CD4-positive, alpha-beta T cell treated with Interferon gamma for 1 hour (primary cell): Measurements from ENCODE around the gene MEGF11.

Experiments used
- DNase-seq: peaks from one replicate; pipeline ENCODE4 v3.0.0-alpha.2; 2020

Gene MEGF11

DNA sequence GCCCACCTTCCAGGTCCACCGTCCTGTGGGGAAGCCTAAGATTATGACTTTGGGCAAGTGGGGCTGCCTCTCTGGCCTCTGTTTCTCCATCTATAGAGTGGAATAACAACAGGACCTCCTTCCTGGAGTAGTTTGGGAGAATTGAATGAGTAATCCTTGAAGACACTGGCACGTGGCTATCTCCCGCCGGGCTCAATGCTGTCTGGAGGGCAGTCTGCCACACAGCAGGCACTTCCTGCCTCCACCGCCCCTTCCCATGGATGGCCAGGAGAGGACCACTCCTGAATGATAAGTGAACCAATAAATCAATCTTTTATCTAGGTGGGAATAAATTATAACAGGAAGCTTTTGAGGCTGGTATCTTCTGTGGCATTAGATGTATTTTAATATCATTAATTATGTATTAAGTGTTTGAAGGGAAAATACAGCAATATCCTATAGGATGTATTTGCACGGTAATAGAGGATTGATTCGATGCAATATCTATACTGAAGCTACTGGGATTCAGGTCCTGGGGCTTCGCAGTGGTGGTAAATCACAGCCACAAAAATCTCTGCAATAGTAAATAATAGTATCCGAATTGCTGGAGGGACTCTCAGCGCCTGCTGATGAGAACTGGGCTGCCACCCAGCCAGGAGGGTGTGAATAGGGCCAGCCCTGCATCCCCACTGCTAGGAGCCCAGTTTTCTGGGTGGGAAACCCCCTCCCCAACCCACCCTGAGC, 15.9 kb downstream of the MEGF11 start:
- DNase-seq = no peak

DNA sequence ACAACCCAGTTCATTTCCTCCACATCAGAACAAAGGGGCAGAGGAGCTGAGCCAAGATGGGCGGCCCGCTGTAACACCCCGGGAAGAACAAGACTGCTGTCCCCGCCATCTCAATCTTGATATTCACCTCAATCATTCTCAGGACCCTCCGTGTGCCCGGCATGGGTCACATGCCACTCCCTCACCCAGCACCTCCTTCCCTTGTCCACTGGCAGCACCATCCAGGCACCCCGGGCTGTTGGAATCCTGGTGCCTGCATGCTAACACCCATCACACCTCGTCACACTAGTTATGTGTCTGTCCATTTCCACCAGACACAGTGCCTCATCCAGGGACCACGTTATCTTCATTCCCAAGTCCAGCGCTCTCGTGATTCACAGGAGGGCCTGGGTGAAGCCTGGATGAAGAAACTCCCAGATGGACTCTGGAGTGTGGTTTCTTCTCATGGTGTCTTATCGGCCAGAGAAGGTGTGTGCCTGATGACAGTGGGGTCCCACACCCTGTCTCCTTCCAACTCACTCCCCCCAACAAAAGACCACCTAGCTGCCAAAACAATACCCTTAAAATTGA, 16.7 kb downstream of the MEGF11 start:
- no peak for DNase-seq

GRCh38 chr15:66235866-66236265, 17.7 kb downstream of the MEGF11 start:
- DNase-seq = no peak

- DNase-seq = no peak
These were observed 18.8 kb downstream of the MEGF11 start for GRCh38 chr15:66234798-66235197.

DNA sequence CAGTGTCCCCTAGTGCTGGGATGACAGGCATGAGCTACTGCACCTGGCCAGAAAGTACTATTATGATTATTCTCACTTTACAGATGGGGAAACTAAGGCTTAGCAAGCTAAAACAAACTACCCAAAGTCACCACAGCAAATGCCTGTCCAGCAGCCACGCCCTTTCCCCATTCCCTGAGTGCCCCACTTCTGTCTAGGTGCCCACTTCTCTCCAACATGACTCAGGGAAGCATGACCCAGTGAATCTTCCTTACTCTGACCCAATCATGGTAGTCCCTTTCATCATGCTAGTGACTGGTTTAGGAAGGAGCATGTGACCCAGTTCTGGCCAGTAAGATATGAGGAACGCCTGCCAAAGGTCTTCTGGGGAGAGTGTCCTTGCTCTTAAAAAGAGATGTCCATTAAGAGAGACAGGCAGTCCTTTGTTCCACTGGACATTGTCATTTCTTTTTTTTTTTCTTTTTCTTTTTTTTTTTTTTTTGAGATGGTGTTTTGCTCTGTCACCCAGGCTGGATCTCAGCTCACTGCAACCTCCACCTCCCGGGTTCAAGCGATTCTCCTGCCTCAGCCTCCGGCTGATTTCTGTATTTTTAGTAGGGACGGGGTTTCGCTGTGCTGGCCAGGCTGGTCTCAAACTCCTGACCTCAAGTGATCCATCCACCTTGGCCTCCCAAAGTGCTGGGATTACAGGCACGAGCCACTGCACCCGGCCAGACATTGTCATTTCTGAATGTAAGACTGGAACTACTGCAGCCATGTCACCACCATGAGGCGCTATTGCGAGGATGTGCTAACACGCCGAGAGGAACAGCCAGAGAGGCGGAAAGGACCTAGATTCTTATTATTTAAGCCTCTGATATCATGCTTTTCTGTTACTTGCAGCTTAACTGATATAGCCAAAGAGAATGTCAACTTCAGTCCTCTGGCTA, 19.8 kb downstream of the MEGF11 start:
- no peak for DNase-seq

DNA sequence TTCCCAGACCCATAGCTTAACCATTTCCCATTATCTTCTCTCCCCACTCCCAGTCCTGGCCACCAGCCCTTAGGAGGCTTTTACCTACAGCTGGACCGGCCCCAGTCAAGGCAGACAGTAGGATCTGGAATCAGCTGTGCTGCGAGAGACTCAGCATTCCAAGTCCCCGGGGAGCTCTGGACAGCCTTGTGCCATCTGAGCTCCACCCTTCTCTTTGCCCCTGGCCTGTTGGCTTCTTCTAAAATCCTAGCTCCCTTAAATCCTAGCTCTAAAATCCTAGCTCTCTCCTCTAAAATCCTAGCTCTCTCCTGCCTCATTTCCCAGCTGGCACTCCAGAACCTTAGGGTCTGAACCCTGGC, 21.3 kb downstream of the MEGF11 start:
- no peak for DNase-seq

DNA sequence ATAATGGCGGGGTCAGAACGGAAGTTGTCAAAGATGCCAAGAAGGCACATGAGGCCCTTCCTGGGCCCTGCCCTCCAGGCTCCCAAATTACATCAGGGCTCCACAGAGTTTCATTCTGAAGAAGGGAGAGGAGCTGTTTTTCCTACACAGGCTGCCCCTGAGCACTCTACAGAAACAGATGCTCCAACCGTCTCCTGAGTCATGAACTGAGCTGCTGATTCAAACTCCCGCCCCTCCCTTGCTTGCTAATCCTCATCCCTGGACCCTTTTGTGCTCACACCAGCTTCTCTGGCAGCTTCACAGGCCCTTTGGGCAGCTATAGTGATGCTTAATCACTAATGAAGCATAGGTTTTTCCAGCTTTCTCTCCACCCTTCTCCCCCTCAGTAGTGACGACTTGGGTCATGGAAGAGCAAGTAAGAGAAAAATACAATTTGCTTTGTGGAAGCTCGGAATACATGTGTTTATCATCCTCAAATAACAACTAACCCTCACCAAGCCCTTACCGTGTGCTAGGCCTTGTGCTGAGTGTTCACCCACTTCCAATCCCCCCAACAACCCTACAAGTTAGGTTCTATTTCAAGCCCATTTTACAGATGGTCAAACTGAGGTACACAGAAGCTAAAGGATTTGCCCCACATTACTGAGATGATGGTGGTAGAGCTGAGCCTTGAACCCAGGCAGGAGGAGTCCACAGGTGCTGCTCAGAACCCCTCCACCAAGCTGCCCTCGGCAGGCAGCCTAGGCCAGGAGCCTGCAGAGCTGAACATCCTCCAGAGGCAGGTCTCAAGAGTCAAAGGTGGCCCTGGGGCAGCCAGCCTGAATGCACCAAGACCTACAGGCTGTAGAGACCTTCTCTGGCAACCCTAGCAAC, 21.9 kb downstream of the MEGF11 start:
- DNase-seq = no peak

DNA sequence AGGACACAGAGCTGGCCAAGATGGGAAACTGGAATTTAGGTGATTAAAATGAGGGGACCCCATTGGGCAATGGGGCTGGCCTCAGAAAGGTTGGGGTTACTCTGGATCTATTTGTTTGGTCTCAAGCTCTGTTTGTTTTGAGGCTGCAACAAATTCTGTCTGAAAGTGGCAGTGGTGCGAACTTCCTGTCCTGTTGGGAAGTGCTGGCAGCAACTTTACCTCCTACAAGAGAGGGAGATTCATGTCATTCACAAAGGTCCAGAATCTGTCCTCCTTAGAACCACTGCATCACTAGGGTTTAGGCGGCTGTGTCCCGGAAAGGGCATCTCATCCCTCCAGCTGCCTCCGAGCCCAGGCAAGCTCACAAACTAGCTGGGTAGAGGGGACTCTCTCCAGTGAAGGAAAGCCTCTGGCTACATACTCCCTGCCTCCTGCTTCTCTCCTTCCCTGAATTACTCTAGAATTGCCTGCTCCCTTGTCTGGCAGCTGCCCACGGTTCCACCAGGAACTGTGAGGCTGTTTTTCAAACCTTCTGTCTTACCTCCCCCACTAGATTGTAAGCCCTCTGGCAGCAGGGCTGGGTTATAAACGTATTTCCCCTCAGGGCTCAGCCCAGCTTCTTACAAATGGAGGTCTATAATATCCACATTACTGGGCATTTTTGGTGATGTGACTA, 23.6 kb downstream of the MEGF11 start:
- no peak for DNase-seq

GRCh38 chr15:66228807-66229735, 24.5 kb downstream of the MEGF11 start:
- no peak for DNase-seq

DNA sequence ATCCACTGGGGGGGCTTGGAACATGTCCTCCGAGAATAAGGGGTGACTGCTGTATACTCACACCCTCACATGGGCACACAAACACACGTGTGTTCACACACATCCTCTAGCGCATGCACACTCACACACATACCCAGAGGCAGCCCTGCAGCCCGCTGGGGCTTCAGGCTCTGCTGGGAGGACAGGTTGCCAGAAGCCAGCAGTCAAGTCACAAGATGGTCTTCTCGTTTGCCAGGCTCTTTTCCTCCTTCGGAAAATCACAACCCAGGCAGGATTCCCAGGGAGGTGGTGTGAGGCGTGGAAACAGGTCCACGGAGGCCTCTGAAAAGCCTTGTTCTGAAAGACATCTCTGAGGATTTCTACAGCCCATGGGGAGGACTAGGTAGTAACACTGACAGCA, 26.8 kb downstream of the MEGF11 start:
- no peak for DNase-seq

GRCh38 chr15:66225656-66226274, 27.8 kb downstream of the MEGF11 start:
- DNase-seq = no peak

- DNase-seq = no peak
These were observed 28.6 kb downstream of the MEGF11 start for GRCh38 chr15:66224946-66225345.

- DNase-seq = no peak
These were observed 31.0 kb downstream of the MEGF11 start for GRCh38 chr15:66222273-66223198.

DNA sequence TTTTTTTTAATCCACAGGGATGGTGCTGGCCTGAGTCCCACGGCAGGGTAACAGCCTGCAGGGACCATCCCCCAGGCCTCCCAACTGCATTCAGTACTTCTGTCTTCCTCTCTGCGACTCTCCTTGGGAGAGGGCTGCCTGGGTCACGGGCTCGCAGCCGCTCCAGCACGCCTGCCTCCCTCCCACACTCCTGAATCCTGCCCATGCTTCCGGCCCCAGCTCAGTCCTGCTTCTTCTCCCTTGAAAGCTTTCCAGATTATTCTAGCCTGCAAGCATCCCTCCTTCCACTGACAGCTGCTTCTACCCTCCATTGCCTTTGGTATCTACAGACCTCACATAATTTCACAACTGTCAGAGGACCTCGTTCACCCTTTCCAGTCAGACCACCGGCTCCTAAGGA, 32.4 kb downstream of the MEGF11 start:
- DNase-seq = no peak

DNA sequence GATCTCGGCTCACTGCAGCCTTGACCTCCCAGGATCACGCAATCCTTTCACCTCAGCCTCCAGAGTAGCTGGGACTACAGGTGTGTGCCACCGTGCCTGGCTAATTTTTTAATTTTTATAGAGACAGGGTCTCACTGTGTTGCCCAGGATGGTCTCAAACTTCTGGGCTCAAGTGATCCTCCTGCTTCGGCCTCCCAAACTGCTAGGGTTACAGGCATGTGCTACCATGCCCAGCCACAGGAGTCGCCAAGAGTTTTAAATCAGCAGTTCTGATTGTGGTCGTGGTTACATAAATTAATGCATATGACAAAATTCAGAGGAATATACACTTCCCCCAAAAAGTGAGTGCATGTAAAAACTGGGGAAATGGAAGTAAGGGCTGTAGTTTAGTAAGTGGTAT, 32.9 kb downstream of the MEGF11 start:
- no peak for DNase-seq

GRCh38 chr15:66219339-66219738, 34.2 kb downstream of the MEGF11 start:
- DNase-seq = no peak

DNA sequence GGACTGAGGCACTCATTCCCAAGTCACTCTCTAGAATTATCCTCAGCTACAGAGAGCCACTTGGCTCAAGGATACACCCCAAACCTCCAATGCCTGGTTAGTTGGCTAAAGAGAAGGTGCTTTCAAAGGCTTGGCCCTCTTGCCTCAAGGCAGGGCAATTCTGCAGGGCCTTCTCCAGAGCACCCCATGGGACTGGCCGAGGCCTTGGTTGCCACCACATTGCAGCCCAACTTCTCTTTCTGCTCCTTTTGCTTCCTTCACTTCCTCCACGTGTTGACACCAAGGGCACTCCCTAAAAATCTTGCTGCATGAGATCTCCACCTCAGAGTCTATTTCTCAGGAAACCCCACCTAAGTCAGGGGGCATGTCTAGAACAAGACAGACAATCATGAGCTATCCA, 36.7 kb downstream of the MEGF11 start:
- DNase-seq = no peak

GRCh38 chr15:66215811-66216210, 37.7 kb downstream of the MEGF11 start:
- DNase-seq = no peak

- no peak for DNase-seq
These were observed 39.3 kb downstream of the MEGF11 start for GRCh38 chr15:66214246-66214645.

GRCh38 chr15:66212563-66212921, 41.0 kb downstream of the MEGF11 start:
- no peak for DNase-seq
